Spleen (tissue), 13 donors: ENCODE results near the gene KCNAB3. TPM values are rescaled to one million over a fixed set of nuclear protein-coding genes. Genes with fewer than 3 reads are reported as not detected.

Experiments used
- DNase-seq: peaks from one replicate; pipeline ENCODE4 v3.0.0-alpha.2; 2020
- H3K27ac ChIP-seq, 8 donors: fragments of 200-600 bp; sonication (generic) in 7 of 8; 1 replicate in 4 of 8; 2 replicates in 4 of 8; pipeline versions ENCODE4 v1.5.0 to v1.8.0; 2016 to 2021; ENCODE audit warnings: inconsistent platforms in 4 of 8, mild to moderate bottlenecking in 4 of 8, moderate library complexity in 1 of 8
- H3K27me3 ChIP-seq, 7 donors: fragments of 200-600 bp; sonication (generic) in 6 of 7; replicated peaks in 1 of 7; 1 replicate in 4 of 7; 2 replicates in 3 of 7; pipeline versions ENCODE4 v1.5.0 to v1.8.0; 2016 to 2021; ENCODE audit warnings: inconsistent platforms in 3 of 7, mild to moderate bottlenecking in 1 of 7
- H3K36me3 ChIP-seq, 6 donors: fragments of 200-600 bp; sonication (generic) in 5 of 6; 1 replicate in 4 of 6; 2 replicates in 2 of 6; pipeline versions ENCODE4 v1.5.0 to v1.8.0; 2016 to 2021; ENCODE audit warnings: inconsistent platforms in 2 of 6
- H3K4me1 ChIP-seq, 6 donors: fragments of 200-600 bp; sonication (generic) in 5 of 6; 1 replicate in 3 of 6; 2 replicates in 3 of 6; pipeline versions ENCODE4 v1.5.0 to v1.8.0; 2016 to 2021; ENCODE audit warnings: inconsistent platforms in 3 of 6
- H3K4me3 ChIP-seq, 8 donors: fragments of 200-600 bp; sonication (generic) in 7 of 8; 1 replicate in 4 of 8; 2 replicates in 4 of 8; pipeline versions ENCODE4 v1.5.0 to v1.8.0; 2016 to 2021; ENCODE audit warnings: inconsistent platforms in 4 of 8, mild to moderate bottlenecking in 4 of 8, moderate library complexity in 2 of 8
- H3K9me3 ChIP-seq, 8 donors: fragments of 200-600 bp; sonication (generic) in 7 of 8; 1 replicate in 4 of 8; 2 replicates in 4 of 8; pipeline versions ENCODE4 v1.5.0 to v1.8.0; 2016 to 2021; ENCODE audit warnings: inconsistent platforms in 4 of 8
- CTCF ChIP-seq, 11 experiments: fragments of 200-600 bp in 7 of 11; fragments of 450-650 bp in 4 of 11; sonication (generic) in 4 of 11; IDR thresholded peaks in 8 of 11; conservative IDR thresholded peaks in 3 of 11; 1 replicate in 7 of 11; 2 replicates in 4 of 11; pipeline versions ENCODE4 v1.4.0 to v1.8.0; 2016 to 2021; ENCODE audit warnings: antibody characterized with exemption in 11 of 11, inconsistent platforms in 4 of 11, mild to moderate bottlenecking in 1 of 11
- POLR2A ChIP-seq, 3 donors: fragments of 450-650 bp; IDR thresholded peaks; one replicate each; pipeline ENCODE4 v1.5.1; 2017; ENCODE audit warnings: antibody characterized with exemption in 3 of 3, mild to moderate bottlenecking in 1 of 3
- POLR2AphosphoS5 ChIP-seq, 3 donors: sonication (generic); formaldehyde crosslinking; IDR thresholded peaks; one replicate each; pipeline ENCODE4 v1.5.1; 2017; ENCODE audit warnings: antibody characterized with exemption in 3 of 3
- WGBS, 5 donors: extraction: QIAGEN DNeasy Blood & Tissue Kit in 3 of 5; methylation state at CpG; one replicate each; pipeline versions ENCODE4 v1.1.5 to v1.1.7; 2013 to 2018; 5-methylcytosine and 5-hydroxymethylcytosine counted together
- intact Hi-C: fragments of 100-400 bp; cut with DNase I; formaldehyde crosslinking; loops from one replicate; pipeline ENCODE4 v1.15.0; 2023; ENCODE audit warnings: low total_unique reads
- long read RNA-seq, 2 donors: transcript quantifications; one replicate each; lab custom pipeline, GENCODE V29; 2026
- polyA plus RNA-seq, 3 donors: library from polyadenylated mRNA; stranded (reverse); fragments of 200-250 nt; gene quantifications; one replicate each; pipeline ENCODE4 v1.2.1, GENCODE V29; 2013
- total RNA-seq, 7 donors: library from RNA; depleted of rRNA in 3 of 7; stranded (reverse); fragments of >200 nt in 3 of 7; fragmentation: NEBNext Ultra II Directional in 4 of 7; extraction: Animal tissue kit (Norgen Biotek cat#: 25700) in 4 of 7; gene quantifications; one replicate each; pipeline versions ENCODE4 v1.1.0 to v1.2.1, GENCODE V29; 2016 to 2021
- donor health status: healthy with polysubstance abuse.
- donor health status: DM: no; HTN: no; CAD: no; lungs with moderate emphysema.
- donor health status: DM: no; HTN: no; CAD: no.
- donor health status: Bipolar disorder and iron deficiency.
- donor health status: healthy.
- donor health status: DM: no; HTN: no; CAD: no.
- donor health status: DM: yes; HTN: yes; CAD: no.

Gene KCNAB3
- total RNA-seq, result 1 to 10 TPM; 1.1 to 6.3 (median 4.2) TPM
- 1 to 10 TPM; 2.3 to 5.6 (median 2.9) TPM for polyA plus RNA-seq
- long read RNA-seq, donor 1, partial matches to known transcripts, result 0 of 1 reads
- long read RNA-seq, donor 1, other reads (novel, unspliced or antisense), result 0 of 1 reads
- long read RNA-seq, donor 2, partial matches to known transcripts, result 0 of 1 reads
- long read RNA-seq, donor 2, other reads (novel, unspliced or antisense), result 0 of 1 reads

- H3K27ac ChIP-seq, result no peak within 1 kb of the TSS
- no peaks in the 10 kb centered on the region for H3K9me3 ChIP-seq
- no peaks in the 10 kb centered on the region for H3K27me3 ChIP-seq
- WGBS, 5 donors, result 38 to 78% (median 52%) methylated on average over 61 to 67 of the region's 67 CpGs
- TF ChIP-seq CTCF (IDR thresholded peaks at IDR 0.05 in 8 of 11, conservative IDR thresholded peaks at IDR 0.05 in 3 of 11) (no peak), POLR2A (IDR thresholded peaks at IDR 0.05) (no peak), POLR2AphosphoS5 (IDR thresholded peaks at IDR 0.05) (peak in 2 of 3 donors; percentile 16 to 47)
- H3K36me3 ChIP-seq, result peaks cover 0 to 47% (median 3%) of the 10 kb centered on the region in 6 donors
- intact Hi-C loops, result no loop called here
- peaks cover 11 to 49% (median 36%) of the 10 kb centered on the region in 6 donors for H3K4me1 ChIP-seq
- H3K4me3 ChIP-seq, result peak within 1 kb of the TSS in 2 of 8 donors; percentile 13 to 93
- peak; percentile 83 for DNase-seq
These were observed at the start of gene KCNAB3 for GRCh38 chr17:7929158-7930023. Gene KCNAB3 (minus strand): TSS chr17:7929856. CDS start chr17:7929435, 421 bp downstream.

- WGBS, 5 donors, result 80 to 93% (median 90%) methylated on average over 5 of the region's 5 CpGs
- no peaks in the 10 kb centered on the region for H3K4me1 ChIP-seq
- no peaks in the 10 kb centered on the region for H3K36me3 ChIP-seq
- H3K27ac ChIP-seq, result no peak overlapping the region
- no peak overlapping the region for H3K4me3 ChIP-seq
- H3K27me3 ChIP-seq, result peaks cover 0 to 10% (median 0%) of the 10 kb centered on the region in 7 donors
- H3K9me3 ChIP-seq, result peaks cover 0 to 30% (median 25%) of the 10 kb centered on the region in 8 donors
- TF ChIP-seq POLR2AphosphoS5 (IDR thresholded peaks at IDR 0.05) (no peak), POLR2A (IDR thresholded peaks at IDR 0.05) (no peak), CTCF (IDR thresholded peaks at IDR 0.05 in 8 of 11, conservative IDR thresholded peaks at IDR 0.05 in 3 of 11) (no peak)
- intact Hi-C loops, result no loop called here
- DNase-seq, result no peak
These were observed 48.1 kb upstream of the KCNAB3 start for GRCh38 chr17:7977805-7978204.

GRCh38 chr17:7977039-7977438, 47.4 kb upstream of the KCNAB3 start:
- H3K9me3 ChIP-seq, result peaks cover 0 to 30% (median 25%) of the 10 kb centered on the region in 8 donors
- no peaks in the 10 kb centered on the region for H3K36me3 ChIP-seq
- H3K4me3 ChIP-seq, result no peak overlapping the region
- intact Hi-C loops, result no loop called here
- no peak overlapping the region for H3K27ac ChIP-seq
- no peaks in the 10 kb centered on the region for H3K4me1 ChIP-seq
- no peak for DNase-seq
- no peak for TF ChIP-seq POLR2AphosphoS5 (IDR thresholded peaks at IDR 0.05)
- no peak for TF ChIP-seq POLR2A (IDR thresholded peaks at IDR 0.05)
- TF ChIP-seq CTCF (IDR thresholded peaks at IDR 0.05 in 8 of 11, conservative IDR thresholded peaks at IDR 0.05 in 3 of 11), result no peak
- peaks cover 0 to 9% (median 0%) of the 10 kb centered on the region in 7 donors for H3K27me3 ChIP-seq
- 86 to 92% (median 88%) methylated on average over 4 of the region's 4 CpGs for WGBS, 5 donors

GRCh38 chr17:7974638-7975131, 45.0 kb upstream of the KCNAB3 start:
- no peaks in the 10 kb centered on the region for H3K36me3 ChIP-seq
- TF ChIP-seq POLR2A (IDR thresholded peaks at IDR 0.05), result no peak
- H3K4me1 ChIP-seq, result no peaks in the 10 kb centered on the region
- peaks cover 0 to 12% (median 0%) of the 10 kb centered on the region in 7 donors for H3K27me3 ChIP-seq
- intact Hi-C loops, result no loop called here
- no peak overlapping the region for H3K27ac ChIP-seq
- no peak for DNase-seq
- no peak overlapping the region for H3K4me3 ChIP-seq
- peaks cover 0 to 30% (median 25%) of the 10 kb centered on the region in 8 donors for H3K9me3 ChIP-seq
